Astrocyte of the cerebellum (primary cell): Measurements from ENCODE around the gene PTGES2.

ENCODE experiments used
- DNase-seq: peaks from one replicate; pipeline ENCODE4 v3.0.0-alpha.2; 2011; ENCODE audit warnings: low read depth
- H3K4me3 ChIP-seq: 2 replicates; pipeline ENCODE4 v1.5.1; 2011; ENCODE audit warnings: mild to moderate bottlenecking, low read depth, low read length, moderate library complexity
- in situ Hi-C: cut with HindIII; loops from 2 replicates; pipeline ENCODE4 v1.10.0; 2017; ENCODE audit warnings: low sequenced_read_pairs
- TF ChIP-seq, protein P1 (sequence below): IDR thresholded peaks from 2 replicates; pipeline ENCODE4 v1.5.1; 2012; ENCODE audit warnings: low read length, low read depth, moderate library complexity, mild to moderate bottlenecking; ENCODE audit errors: missing control alignments

PTGES2 gene

DNA sequence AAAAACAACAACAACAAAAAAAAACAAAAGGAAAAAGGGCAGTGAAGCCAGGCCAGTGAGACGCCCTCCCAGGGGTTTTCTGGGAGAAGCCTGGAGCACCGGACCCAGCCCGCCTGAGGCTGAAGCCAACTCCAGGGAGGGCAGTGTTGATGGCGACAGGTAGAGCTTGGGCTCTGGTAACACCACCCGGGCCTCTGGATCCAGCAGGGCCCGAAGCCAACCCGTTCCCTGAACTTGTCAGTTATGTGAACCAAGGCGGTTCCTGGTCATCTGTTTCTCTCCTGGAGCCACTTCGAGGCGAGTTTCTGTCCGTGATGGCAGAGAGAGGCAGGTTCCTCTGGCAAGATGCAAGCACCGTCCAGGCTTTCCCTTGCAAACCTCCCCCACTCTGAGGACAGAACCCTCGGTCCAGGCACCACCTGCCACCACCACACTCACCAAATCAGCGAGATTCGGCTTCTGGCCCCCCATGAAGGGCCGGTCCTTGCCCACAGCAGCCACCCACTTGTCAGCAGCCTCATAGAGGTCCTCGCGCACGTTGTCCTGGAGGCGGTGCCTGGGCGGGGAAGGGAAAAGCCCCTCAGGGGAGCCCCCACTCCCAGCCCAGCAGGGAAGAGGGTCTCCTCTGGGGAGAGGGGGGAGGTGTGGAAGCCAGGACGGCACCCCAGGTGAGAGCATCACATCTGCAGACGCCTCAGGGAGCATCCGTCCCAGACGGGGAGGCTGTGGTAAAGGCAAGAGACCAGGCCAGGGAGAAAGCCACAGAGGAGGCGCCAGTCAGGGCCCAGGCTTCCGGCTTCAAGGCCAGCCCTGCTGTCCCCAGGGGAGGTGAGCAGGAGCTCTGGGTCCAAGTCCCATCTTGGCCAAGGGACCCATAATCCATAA, 5.4 kb downstream of the PTGES2 start:
- in situ Hi-C loops = no loop called here
- H3K4me3 ChIP-seq = no peak overlapping the region
- TF ChIP-seq, protein P1, sequence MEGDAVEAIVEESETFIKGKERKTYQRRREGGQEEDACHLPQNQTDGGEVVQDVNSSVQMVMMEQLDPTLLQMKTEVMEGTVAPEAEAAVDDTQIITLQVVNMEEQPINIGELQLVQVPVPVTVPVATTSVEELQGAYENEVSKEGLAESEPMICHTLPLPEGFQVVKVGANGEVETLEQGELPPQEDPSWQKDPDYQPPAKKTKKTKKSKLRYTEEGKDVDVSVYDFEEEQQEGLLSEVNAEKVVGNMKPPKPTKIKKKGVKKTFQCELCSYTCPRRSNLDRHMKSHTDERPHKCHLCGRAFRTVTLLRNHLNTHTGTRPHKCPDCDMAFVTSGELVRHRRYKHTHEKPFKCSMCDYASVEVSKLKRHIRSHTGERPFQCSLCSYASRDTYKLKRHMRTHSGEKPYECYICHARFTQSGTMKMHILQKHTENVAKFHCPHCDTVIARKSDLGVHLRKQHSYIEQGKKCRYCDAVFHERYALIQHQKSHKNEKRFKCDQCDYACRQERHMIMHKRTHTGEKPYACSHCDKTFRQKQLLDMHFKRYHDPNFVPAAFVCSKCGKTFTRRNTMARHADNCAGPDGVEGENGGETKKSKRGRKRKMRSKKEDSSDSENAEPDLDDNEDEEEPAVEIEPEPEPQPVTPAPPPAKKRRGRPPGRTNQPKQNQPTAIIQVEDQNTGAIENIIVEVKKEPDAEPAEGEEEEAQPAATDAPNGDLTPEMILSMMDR = no peak
- DNase-seq = no peak

DNA sequence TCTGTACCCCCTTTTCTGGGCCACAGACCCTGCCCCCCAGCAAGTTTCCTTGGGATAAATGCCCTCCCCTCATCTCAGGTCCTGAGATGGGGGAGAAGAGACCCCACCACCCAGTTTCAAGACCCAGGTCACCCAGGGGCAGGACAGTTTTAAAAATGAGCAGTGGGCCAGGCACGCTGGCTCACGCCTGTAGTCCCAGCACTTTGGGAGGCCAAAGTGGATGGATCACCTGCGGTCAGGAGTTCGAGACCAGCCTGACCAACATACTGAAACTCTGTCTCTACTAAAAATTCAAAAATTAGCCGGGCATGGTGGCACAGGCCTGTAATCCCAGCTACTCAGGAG, 6.1 kb downstream of the PTGES2 start:
- H3K4me3 ChIP-seq = no peak overlapping the region
- DNase-seq = no peak
- TF ChIP-seq, protein P1 = no peak
- in situ Hi-C loops = no loop called here

DNA sequence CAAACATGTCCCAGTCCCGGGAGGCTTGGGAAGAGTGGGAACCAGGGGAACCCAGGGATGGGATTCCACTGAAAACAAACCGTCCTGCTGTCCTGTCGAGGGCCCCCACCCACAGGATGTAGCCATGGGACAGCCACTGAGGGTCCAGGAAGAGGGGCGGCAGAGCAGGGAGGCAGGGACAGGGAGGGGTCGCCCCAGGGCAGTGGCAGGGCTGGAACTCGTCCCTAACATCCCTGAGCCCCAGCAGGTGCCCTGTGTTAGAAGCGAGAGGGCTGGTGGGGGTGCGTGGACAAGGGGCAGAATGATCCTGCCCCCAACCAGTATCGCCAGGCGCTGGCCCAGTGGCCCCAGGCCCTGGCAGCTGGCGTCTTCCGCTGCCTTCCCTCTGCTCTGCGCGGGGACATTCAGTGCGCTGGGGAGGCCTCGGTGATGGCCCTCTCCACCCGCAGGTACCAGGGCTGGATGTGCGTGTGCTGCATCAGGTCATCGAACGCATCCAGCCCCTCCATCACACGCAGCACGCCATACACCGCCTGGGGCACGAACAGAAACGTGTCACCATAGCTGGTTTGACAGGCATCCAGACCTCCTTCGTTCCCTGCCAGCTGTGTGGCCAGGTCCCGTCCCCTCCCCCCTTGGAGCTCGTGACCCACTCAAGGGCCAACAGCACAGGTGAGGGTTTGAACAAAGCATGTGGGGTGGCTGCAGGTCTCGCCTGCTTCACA, 6.6 kb downstream of the PTGES2 start:
- no peak overlapping the region for H3K4me3 ChIP-seq
- TF ChIP-seq, protein P1 = no peak
- in situ Hi-C loops = no loop called here
- DNase-seq = no peak

- TF ChIP-seq, protein P1 = no peak
- H3K4me3 ChIP-seq = no peak overlapping the region
- no peak for DNase-seq
- in situ Hi-C loops = no loop called here
Measured at GRCh38 chr9:128120061-128120740, 7.3 kb downstream of the PTGES2 start.

DNA sequence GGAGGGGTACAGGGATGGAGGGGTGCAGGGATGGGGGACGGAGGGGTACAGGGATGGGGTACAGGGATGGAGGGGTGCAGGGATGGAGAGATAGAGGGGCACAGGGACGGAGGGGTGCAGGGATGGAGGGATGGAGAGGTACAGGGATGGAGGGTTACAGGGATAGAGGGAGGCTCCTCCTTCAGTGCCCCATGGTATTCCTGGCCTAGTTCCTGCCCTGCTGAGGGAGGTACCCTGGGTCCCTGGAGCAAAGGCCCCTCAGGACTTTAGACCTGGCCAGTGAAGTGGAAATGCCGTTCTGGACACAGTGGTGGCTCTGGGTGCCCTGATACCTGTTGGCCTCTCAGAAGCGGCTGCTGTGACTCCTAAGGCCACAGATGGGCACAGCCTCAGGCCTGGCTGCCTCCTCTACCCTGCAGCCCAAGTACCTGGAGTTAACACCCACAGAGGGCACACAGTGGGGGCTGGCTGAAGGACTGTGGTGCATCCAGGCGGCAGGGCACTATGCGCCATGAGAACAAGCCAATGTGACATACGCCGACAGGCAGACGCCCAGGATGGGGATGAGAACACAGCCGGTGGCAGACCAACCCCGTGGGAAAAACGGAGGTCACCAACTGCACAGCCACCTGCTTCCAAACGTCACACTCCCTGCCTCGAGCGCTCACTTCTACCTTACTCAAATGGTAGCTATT, 8.4 kb downstream of the PTGES2 start:
- no peak overlapping the region for H3K4me3 ChIP-seq
- in situ Hi-C loops = no loop called here
- TF ChIP-seq, protein P1 = no peak
- DNase-seq = no peak

DNA sequence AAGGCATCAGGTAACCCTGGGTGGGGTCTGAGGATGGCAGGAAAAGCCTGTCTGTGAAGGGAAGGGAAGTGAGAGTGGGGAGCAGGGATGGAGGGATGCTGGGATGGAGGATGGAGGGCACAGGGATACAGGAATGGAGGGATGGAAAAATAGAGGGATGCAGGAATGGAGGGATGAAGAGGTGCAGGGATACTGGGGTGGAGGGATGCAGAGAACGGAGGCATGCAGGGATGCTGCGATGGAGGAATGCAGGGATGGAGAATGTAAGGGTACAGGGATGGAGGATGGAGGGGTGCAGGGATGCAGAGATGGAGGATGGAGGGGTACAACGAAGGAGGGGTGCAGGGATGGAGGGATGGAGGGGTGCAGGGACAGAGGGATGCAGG, 9.1 kb downstream of the PTGES2 start:
- in situ Hi-C loops = no loop called here
- TF ChIP-seq, protein P1 = no peak
- no peak overlapping the region for H3K4me3 ChIP-seq
- no peak for DNase-seq
